GM18508 (cell line): Measurements from ENCODE around the gene TNFAIP2.

ENCODE experiments used
- ATAC-seq: cut with Tn5 transposase; IDR thresholded peaks from one replicate; pipeline ENCODE4 v1.9.1; 2021; ENCODE audit warnings: moderate number of reproducible peaks; ENCODE audit not compliant: insufficient read depth, unreplicated experiment

Gene TNFAIP2

DNA sequence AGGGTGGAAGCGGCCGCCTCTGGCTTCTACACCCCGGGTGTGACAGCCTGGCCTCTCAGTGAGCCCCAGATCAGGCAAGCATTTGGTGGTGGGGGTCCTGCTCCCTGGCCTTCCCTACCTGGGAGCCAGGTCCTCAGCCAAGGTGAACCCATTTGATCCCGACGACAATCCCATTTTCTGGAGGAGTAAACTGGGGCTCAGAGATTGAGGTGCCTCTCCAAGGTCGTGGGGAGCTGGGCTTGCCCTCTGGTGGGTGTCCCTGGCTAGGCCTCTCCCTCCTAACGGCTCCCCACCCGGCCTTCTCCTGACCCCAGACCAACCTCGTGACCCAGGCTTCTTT is 31.4 kb upstream of the TNFAIP2 start:
- ATAC-seq = no peak

DNA sequence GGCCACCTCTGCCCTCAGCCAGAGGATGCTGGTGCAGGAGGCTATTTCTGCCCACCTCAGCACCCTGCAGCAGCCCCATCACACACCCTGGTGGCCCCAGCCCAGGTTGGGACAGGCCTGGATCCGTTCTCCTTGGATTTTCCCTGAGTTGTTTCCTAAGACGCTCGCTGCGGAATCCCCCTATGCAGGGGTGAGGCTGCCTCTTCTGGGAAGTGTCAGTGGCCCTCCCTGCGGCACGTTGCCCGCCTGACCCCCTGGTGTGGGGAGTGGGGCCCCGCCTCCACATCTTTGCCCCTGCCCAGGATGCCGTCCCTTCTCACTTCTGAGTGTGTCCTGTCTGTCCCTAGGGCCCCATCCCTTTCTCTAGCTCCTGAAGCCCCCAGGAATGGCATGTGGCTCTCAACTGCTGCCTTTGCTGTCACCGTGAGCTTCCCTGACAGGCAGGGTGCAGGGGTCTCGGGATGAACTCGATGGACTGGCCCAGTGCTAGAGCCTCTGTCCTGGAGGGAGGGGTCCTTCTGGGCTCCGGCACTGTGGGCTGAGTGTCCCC is 29.3 kb upstream of the TNFAIP2 start:
- no peak for ATAC-seq

DNA sequence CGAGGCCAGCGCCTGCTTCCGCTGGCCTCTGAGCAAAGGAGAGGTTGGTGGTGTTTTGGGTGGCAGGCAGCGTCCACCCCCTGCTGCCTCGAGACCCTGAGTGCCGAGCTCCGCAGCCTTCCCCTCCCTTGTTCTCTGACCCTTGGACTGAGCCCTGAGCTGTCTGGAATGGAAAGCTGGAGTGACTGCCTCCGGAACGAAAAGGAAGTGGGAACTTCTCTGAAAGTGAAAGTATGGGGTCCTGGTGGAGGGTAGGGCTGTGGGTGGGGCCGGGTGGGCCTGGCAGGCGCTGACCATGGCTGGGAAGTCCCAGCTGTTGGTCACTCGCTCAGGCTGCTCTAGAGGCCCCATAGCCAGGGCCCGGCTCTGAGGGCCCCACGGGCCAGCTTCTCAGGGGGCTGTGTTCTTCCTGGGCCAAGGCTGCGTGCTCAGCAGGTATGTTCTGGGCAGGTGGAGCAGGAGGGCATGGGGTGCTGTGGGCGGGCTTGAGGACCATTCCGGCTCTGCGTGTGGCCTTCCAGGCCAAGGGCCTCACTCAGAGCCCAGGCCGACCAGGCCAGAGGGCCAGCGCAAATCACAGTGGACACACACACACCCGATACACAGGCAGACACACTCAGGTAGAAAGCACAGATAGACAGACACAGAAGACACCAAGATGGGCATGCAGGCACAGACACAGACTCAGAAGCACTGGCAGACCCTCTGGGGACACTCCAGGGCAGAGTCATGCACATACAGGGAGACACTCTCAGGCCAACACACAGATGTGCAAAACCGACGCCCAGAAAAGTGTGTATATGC is 28.7 kb upstream of the TNFAIP2 start, which contains the start of gene EXOC3L4:
Gene EXOC3L4 (plus strand): TSS at position 320 of the 804 bp plus-strand sequence. CDS start 5,495 bp downstream, outside the sequence.
- ATAC-seq = no peak

DNA sequence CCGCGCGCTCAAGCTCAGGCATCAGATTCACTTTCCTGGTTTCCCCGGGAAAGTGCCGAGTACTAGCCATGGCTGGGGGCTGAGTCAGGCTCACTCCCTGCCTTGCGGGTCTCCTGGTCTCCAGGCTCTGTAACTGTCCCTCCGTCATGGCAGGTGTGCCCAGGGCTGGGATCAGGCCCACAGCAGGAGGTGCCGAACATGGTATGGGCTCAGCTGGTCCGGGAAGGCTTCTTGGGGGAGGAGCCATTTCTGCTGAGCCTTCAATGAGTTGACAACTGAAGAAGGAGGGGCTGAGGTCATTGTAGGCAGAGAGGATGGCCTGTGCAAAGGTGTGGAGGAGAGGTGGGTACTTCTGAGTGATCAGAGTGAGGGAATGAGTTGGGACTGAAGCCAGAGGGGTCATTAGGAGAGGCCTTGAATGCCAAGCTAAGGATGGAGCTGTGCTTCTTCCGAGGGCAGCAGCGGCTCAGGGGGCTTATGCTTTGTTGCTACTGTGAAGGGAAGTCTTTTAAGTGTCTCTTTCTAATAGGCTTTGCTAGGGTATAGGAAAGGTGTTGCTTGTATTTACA is 28.0 kb upstream of the TNFAIP2 start:
- ATAC-seq = no peak

DNA sequence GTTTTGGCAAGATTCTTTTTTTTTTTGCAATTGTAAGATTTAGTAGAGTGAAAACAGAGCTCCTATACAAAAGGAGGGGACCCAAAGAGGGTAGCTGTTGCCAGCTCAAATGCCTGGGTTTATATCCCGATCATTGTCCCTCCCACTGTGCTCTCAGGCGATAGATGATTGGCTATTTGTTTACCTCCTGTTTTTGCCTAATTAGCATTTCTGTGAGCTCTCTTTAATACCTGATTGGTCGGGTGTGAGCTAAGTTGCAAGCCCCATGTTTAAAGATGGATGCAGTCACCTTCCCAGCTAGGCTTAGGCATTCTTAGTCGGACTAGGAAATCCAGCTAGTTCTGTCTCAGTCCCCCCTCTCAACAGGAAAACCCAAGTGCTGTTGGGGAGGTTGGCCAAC is 26.9 kb upstream of the TNFAIP2 start:
- ATAC-seq = no peak

DNA sequence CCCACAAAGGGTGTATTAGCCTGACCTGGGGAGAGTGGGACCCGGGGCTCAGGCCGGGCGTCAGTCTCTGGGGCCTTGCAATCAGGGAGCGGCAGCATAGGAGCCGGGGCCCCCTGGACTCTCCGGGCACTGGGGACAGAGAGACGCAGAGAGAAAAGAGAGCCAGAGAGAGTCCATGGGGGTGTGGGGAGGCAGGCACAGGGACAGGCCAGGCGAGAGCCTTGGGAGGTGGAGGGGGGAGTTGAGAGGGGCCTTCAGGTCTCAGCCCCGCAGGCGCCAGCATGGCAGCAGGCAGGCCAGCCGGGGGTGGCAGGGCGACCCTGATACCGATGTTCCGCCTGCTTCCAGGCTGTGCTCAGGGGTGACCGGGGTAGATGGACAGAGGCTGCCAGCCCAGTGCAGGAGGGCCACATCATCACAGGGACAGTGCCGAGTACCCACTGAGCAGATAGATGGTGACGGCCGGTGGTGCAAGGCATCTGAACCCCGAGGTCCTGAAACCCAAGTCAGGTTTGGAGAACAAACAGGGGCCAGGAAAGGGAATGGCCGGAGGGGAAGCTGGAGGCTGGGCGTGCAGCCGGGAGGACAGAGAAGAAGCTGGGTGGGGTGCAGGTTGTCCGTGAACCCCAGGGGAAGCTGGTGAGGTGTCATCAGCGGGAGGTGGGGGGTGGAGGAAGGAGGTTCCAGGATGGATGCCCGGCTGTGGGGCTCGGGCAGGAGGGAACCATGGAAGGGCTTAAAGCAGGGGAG is 25.8 kb upstream of the TNFAIP2 start:
- ATAC-seq = no peak

DNA sequence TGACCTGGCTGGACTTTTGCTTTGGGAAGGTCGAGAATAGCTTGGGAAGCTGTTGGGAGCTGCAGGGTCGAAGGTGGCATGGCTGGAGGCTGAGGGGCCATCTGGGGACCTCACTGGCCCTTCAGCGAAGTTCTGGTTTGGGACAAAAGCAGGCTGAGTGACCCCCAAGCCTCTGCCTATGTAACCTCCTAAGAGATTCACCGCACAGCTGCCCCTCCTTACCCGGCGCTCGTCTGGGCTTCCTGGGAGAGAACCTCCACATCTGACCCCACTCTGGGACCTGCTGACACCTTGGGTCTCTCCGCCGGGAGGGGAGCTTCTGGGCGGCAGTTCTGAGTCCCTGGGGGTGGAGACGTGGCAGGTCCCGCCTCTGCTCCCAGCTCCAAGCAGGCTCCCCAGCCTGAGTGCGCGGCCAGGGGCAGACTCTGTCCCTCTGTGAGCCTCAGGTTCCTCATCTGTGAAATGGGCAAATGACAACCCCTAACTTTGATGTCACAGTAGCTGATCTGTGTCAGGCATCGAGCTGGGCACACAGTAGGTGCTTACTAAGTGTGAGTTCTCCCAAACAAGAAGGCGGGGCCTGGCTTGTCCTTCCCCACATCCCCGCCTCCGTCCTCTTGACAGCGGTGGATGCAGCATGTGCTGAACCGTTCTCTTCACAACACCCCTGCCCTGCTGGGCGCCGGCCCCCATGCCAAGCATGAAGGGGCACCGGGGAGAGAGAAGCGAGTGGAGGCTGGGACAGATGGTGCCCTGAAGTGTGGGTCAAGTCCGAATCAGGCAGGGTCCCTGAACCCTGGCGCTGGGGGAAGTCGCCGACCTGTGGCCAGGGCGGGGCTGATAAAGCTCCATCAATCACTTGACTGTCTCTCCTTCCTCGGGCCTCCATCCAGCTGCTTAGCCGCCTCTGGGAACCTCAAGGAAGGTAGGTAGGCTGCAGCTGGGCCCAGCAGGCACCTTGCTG is 25.0 kb upstream of the TNFAIP2 start:
- ATAC-seq = no peak

DNA sequence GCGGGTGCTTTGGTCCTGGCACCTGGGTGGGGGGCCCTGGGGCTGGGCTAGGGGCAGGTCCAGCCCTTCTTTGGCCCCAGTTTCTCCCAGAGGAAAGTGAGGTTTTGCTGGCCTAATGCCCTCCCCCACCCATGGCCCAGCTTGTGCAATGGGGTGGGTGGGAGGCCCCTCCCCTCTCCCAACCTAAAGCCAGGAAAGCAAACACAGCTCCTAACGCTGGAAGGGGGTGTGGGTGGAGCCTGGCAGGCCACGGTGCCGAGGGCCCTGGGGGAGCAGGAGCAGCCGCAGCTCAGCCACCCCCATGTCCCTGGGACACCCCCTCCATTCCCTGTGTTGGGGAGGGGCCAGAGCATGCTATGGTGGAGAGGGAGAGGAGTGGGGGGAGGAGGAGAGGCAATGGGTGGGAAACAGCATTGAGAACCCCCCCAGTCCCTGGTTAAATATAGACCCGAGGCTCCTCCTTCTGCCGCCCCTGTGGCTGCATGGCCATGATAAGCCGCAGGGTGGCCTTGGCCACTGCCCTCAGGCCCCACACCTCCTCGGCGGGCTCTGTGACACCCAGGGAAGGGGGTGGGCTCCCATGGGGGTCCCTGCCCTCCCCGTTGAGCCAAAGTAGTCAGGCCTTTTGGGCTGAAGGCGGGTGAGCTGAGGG is 24.1 kb upstream of the TNFAIP2 start:
- no peak for ATAC-seq

DNA sequence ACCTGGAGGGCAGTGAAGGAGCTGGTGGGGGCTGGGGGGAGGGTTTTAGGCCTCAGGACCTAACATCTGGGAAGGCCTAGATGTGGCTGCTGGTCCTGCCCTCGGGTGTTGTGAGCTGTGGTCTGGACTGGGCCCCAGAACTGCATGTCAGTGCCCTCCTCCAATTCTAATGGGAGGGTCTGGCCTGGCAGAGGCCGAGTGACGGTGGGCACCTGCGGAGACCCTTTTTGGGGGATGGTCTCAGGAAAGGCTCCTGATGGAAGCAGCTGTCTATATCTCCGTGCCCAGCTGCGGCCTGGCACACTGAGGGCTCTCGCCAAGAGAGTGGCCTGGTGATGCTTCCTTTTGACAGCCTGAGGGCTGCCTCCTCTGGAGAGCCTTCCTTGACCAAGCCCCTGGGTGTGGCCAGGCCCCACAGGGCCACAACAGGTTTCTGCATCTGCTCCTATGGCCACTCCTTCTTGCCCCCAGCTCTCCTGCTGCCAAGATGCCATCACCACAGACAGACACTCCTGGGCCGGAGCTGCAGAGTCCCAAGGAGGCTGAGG is 23.5 kb upstream of the TNFAIP2 start:
- ATAC-seq = no peak

DNA sequence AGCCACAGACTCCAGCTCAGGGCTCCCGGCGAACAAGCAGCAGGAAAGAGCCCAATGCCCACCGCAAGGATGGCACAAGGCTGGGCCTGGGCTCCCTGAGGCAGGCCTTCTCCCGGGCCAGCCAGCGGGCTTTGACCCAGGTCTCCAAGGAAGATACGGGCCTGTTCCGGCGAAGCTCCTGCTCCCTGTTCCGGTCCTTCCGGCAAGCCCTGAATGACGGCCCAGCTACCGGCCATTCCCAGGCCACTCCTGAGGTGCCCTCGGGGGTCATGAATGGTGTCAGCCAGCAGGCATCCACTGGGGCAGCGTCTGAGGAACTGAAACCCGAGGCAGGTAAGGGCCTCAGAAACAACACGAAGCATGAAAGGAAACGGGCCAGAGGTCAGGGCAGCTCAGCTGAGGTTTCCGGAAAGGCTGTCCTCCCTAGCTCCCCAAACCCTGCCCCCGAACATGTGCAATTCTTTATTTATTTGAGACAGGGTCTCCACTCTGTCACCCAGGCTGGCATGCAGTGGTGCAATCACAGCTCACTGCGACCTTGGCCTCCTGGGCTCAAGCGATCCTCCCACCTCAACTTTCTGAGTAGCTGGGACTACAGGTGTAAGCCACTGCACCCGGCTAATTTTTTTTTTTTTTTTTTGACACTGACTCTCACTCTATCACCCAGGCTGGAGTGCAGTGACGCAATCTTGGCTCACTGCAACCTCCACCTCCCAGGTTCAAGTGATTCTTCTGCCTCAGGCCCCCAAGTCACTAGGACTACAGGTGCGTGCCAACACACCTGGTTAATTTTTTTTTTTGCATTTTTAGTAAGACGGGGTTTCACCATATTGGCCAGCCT is 22.8 kb upstream of the TNFAIP2 start:
- no peak for ATAC-seq

DNA sequence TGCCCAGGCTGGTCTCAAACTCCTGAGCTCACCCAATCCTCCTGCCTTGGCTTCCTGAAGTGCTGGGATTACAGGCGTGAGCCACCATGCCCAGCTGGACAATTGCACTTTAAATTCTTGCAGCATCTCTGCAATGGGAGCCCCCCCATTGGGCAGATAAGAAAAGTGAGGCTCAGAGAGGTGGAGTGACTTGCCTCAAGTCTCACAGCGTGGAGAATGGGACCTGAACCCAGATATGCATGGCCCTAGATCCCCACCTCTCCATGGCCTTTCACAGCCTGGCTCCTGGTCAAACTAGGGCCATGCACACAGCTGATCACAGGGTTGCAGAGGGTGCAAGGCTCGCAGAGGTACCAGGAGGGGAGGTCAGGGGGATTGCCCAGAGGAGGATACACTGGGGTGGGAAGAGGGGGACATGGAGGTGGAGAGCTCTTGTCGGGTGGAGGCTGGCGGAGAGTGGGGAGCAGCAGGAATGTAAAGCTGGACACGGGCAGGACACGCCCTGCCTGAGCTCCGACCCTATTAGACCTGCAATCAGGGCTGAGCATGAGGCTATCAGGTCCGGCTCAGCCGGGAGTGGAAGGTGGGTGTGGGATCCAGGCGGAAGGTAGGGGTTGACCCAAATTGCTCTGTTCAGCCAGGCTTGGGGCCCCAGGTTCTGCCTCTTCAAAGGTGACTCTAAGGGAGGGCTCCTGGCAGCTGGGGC is 21.9 kb upstream of the TNFAIP2 start:
- no peak for ATAC-seq

DNA sequence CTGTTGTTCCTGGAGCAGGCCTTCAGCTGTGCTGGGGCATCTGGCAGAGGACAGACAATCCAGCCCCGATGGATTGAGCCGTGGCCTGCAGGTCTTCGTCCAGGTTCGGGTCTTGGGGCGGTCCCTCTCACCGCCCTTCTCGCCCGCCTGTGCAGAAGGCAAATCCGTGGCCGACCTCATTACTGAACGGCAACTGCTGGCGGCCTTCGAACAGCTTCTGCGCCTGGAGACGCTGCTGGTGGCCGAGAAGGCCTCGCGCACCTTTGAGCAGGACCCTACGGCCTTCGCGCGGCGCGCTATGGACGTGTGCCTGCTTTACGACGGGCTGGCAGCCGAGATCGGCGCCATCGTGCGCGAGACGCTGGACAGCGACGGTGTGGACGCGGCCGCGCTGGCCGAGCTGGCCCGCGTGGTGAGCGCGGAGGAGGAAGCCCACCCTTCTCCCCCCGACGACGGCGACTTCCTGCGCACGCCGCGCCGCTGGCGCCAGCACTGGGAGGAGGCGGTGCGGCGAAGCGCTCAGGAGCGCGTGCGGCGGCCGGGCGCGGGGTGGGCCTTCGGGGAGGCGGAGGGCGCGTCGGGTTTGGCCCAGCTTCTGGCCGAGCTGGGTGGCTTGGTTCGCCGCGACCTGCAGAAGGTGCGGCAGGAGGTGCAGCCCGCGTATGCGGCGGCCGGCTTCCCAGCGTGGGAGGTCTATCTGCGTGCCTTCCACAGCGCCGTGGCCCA is 21.1 kb upstream of the TNFAIP2 start:
- no peak for ATAC-seq

DNA sequence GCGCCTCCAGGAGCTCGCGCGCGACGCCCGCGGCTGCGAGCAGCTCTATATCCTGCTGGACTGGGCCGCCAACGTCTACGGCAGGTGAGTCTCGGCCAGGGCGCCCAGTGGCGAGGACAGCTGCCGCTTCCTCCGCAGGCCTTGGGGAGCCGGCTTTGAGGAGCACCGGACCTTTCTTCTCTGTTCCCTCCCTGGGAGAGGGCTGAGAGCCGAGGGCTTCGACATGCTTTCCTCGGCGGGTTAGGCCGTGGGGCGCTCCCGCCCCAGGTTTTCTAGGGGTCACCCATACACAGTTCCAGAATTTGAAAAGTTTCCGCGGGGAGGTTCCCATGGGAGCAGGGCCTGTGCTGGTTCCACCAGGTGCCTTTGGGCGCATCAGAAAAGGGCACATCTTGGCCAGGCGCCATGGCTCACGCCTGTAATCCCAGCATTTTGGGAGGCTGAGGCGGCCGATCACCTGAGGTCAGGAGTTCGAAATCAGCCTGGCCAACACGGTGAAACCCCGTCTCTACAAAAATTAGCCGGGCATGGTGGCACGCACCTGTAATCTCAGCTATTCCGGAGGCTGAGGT is 20.5 kb upstream of the TNFAIP2 start:
- no peak for ATAC-seq

DNA sequence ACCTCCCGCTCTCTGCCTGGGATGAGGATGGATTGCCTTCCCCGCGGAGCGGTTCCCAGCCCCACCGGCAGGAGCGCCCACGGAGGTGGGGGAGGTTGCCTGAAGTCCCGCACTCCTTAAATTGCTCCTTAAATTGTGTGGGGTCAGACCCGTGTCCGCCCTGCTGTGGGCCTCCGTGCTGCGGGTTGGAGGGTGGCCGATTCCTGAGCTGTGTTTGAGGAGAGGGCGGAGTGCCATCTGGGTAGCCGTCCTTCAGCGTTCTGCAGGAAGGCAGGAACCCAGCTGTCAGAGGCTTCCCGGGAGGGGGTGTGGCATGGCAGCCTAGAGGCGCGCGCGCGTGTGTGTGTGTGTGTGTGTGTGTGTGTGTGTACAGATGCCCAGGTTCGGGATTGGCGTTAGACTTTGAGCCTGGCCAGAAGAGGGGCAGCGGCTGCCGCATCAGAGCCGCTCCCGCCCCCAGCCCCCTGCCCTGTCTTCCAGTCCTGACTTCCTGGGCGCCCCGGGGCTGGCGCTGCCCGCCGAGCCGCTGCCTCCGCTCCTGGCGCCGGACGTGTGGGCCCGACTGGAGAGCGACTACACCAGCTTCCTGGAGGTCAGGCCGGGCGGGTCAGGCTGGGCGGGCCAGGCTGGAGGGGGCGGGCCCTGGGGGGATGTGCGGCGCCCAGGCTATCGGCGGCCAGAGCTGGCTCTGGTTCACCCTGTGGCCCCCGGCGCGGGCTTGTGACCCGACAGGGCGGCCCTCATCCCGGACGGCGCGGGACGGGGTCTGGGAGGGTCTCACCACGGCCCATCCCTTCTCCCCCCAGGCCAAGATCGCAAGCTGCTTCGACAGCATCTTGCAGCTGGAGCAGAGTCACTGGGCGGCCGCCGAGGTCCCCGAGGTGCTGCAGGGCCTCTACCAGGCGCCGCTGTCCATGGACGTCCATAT is 19.5 kb upstream of the TNFAIP2 start:
- no peak for ATAC-seq

DNA sequence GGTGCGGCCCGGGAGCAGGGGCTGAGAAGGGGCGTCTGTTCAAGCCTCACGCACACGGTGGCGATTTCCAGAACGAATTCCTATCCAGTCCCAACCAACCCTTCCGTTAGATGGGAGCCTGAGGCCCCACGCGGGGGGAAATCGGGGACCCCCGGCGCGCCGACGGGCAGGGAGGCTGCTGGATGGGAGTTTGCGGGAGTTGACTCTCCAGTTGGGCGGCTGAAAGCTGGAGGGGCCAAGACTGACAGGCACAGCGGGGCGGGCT is 18.9 kb upstream of the TNFAIP2 start:
- ATAC-seq = no peak
